ENCODE measurements around the gene RNF227.
A peak's percentile ranks its signal among the peaks of the same experiment; 100 is the strongest.

RNF227 gene

DNA sequence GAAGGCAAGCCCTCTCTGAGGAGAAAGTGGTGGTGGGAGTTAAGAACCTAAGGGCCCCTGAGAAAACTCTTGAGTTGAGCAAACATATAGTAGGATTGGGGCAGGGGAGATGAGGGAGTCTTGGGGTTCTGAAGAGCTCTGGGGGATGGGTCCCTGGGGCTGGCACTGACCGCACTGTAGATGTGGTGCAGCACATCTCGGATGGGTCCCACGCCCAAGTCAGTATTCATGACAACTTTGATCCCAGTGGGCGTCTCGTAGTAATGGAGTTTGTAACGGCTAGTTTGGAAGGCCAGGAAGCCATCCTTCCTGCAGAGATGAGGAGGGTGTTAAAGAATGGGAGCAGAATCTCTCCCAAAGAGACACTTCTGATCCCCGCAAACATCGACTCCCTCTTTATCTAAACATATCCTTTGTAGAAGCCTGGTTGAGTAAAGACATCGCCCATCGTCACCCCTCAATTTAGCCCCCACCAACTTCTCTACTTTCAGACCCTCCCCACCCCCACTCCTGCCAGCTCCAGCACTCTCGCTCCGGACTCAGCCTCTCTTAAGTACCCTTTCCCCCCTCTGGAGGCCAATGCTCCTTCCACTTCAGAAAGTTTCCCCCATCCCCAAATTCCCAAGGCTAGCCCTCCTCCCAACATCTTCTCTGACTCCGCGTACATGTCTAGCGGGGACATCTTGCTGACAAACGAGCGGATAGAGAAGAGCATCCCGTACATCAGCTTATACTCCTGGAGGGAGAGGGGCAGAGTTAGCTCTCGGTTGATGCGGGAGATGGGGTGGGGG, 14.9 kb upstream of the RNF227 start:
- FAIRE-seq (no peak), DNase-seq (ENCODE audit: low spot score) (no peak)

DNA sequence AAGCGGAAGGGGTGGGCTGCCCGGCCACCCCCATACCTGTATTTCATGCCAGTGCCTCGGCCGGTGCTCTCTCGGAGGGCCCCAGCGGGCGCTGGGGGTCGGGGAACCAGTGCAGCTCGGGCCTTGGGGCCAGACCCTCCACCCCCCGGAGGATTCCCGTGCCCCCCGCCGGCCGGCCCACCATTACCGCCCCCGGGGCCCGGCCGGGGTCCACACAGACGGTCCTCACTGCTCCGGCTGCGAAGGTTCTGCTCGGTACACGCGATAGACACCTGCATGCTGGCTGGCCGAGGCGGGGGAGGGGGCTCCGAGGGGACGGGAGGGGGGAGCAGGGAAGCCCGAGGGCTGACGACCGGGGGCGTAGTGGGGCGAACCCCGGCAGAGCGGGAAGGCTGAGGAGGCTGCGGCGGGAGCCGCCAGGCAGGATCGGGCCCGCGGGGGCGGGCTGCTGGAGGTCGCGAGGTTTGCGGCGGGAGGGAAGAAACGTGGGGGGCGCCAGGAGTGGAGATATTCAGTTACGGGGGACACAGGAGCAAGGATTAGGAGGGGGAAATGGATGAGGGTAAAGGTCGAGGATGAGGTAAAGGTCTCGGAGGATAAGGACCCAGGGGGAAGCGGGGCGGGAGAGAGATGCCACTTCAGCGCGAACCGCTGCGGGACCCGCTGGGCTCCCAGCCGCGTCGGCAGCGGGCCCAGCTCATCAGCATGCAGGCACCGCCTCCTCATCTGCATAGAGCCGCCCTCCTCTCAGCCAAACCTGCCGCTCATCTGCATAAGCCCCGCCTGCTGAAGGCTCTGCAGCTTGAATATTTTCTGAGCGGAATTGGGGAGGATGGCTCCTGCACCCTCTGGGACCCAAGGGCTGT, 13.3 kb upstream of the RNF227 start, which contains the start of gene KCNAB3:
Gene KCNAB3 (minus strand): TSS at position 699 of the 866 bp plus-strand sequence. CDS start 421 bp downstream, at position 278.
- DNase-seq (ENCODE audit: low spot score) = no peak
- FAIRE-seq = no peak

DNA sequence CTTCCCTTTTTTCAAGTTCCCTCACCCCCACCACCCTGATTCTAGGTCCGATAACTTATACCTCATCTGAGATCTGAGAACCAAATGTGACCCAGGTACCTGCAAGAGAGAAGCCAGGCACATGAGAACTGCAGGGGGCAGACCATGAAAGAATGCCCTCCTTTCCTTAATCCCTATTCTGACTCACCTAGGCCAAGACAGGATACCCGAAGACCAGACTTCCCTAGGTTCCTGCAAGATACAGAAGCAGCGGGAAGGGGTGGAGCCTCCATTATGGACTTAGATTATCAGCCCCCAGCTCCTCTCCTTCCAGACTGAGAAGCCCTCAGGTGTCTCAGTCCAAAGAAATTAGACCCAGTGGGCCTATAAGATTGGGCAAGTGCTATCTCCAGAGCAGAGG, 11.5 kb upstream of the RNF227 start:
- FAIRE-seq (no peak), DNase-seq (ENCODE audit: low spot score) (no peak)

DNA sequence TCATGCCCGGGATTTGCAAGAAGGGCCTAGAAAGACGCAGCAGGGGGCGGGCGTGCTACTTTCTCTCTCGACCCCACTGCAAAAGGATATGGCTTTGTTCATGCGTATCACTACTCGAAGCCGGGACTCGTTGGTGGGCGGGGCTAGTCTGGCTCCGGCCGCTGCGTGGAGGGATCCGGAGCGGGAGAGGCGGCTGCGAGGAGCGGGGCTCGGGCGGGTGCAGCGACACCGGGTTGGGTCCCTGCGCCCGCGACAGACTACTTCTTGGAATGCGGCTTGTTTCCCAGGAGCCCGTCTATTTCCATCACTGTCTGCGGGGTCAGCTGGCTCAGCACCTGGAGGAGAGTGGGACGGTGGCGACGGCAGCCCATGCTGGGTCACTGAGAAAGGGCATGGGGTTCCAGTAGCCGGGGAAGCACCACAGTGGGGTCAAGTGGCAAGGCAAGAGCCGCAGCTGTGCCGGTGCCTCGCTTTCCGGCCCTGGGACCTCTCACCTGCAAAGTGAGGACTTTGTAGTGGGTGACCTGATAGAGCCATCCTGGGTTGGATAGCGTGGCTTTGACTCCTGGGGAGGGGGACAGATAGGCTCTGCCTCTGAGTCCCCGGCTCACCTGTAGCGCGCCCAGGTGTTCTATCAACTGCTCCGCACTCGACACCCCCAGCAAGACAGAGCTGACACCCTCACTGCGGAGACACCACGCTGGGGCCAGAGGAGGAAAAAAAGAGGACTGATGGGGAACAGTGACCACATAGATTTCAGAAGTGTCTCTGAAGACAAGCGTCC, 6.9 kb upstream of the RNF227 start:
- no peak for FAIRE-seq
- no peak for DNase-seq (ENCODE audit: low spot score)

GRCh38 chr17:7922269-7922844, 6.3 kb upstream of the RNF227 start:
- DNase-seq (ENCODE audit: low spot score) (no peak), FAIRE-seq (no peak)

DNA sequence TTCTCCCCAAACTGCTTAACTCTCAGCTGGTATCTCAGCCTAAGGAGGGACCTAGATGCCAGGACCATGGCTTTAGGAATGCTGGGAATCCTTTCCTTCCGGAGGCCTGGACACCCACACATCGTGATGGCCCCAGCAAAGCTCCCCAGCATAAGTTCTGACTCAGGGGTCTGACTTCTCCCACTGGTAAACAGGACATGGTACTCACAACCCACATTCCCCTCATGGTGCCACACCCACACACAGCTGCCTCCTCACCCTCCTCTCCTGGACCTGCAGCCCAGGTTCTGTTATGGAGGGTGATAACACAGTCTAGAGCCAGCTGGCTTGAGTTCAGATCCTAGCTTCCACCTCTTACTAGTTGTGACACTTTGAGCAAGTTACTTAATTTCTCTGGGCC, 719 bp upstream of the RNF227 start:
- no peak for FAIRE-seq

DNA sequence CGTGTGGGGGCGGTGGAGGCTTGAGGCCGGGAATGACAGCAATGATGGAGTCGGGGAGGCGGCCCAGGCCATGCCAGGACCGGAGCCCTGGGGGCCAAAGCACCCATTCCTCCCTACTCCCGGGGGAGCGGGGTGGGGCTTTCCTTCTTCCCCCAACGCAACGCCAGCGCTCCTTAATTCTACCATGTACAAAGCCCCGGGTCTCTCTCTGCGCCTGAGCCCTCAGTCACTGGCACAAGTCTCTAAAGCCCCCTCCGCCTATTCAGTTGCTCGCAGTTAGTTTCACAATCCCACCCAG, 245 bp upstream of the RNF227 start:
- DNase-seq (ENCODE audit: low spot score) (no peak), FAIRE-seq (no peak)

More for the DNA sequence above, 719 bp upstream of the RNF227 start:
- DNase-seq (ENCODE audit: low spot score) = no peak

GRCh38 chr17:7915179-7915610, 894 bp downstream of the RNF227 start:
- FAIRE-seq (no peak), DNase-seq (ENCODE audit: low spot score) (peak; percentile 8)

GRCh38 chr17:7912927-7913524, 3.1 kb downstream of the RNF227 start:
- peak; percentile 57 for FAIRE-seq
- peak; percentile 63 for DNase-seq (ENCODE audit: low spot score)

GRCh38 chr17:7911116-7911515, 5.0 kb downstream of the RNF227 start:
- no peak for FAIRE-seq
- DNase-seq (ENCODE audit: low spot score) = no peak

GRCh38 chr17:7910711-7911110, 5.4 kb downstream of the RNF227 start:
- DNase-seq (ENCODE audit: low spot score) = no peak
- FAIRE-seq = no peak

GRCh38 chr17:7910281-7910680, 5.8 kb downstream of the RNF227 start:
- DNase-seq (ENCODE audit: low spot score) (no peak), FAIRE-seq (no peak)

GRCh38 chr17:7909089-7909488, 7.0 kb downstream of the RNF227 start:
- DNase-seq (ENCODE audit: low spot score) (no peak), FAIRE-seq (no peak)

- DNase-seq (ENCODE audit: low spot score) (no peak), FAIRE-seq (no peak)
These were observed 12.7 kb downstream of the RNF227 start for GRCh38 chr17:7903154-7904103.

- FAIRE-seq = no peak
- DNase-seq (ENCODE audit: low spot score) = no peak
These were observed 18.3 kb downstream of the RNF227 start for GRCh38 chr17:7897773-7898172.

DNA sequence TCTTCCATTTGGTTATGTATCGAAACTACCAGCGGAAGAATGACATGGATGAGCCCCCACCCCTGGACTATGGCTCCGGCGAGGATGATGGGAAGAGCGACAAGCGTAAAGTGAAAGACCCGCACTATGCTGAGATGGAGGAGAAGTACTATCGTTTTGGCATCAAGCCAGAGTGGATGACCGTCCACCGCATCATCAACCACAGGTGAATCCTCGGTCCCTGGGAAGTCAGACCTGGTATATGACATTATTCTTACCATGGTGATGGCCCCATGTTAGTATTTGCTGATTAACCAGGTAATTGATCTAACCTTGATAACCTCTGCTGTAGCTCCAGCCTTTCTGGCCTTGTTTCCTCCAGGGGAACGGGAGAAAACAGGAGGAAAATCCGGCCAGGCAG, 19.0 kb downstream of the RNF227 start:
- FAIRE-seq = no peak
- DNase-seq (ENCODE audit: low spot score) = peak; percentile 57

- FAIRE-seq (no peak), DNase-seq (ENCODE audit: low spot score) (no peak)
These were observed 21.2 kb downstream of the RNF227 start for GRCh38 chr17:7894866-7895265.

DNA sequence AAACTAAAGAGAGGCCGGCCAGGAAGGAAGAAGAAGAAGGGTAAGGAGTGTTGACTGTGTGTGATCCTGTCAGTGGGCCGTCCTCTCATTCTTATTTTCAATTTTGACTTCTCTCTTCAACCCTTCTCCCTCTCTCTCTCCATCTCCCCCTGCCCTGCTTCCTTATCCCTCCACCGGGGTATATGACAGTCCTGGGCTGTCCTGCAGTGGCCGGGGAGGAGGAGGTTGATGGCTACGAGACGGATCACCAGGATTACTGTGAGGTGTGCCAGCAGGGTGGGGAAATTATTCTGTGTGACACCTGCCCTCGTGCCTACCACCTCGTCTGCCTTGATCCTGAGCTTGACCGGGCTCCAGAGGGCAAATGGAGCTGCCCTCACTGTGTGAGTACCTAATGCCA, 21.9 kb downstream of the RNF227 start:
- FAIRE-seq = no peak
- DNase-seq (ENCODE audit: low spot score) = no peak

- DNase-seq (ENCODE audit: low spot score) = no peak
- FAIRE-seq = no peak
These were observed 22.8 kb downstream of the RNF227 start for GRCh38 chr17:7893187-7893880.
